ENCODE data around the gene CACNA2D1.

Gene CACNA2D1

DNA sequence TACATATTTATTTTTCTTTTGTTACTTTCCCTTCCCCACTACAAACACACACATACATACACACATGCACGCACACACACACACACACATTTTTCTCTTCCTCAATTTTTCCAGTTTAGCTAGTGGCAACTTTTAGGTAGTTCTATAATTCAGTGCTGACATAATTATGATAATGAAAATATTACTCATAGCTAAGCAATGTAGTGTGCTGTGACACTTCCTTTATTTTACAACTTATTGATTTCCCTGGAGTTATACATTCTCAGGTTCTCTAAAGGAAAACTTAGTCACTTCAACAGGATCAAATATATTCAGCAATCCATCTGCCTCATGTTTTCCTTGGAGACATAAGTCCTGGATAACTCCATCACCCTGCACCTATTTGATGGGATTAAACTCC is 151.6 kb downstream of the CACNA2D1 start:
- ATAC-seq = no peak
- TF ChIP-seq ZNF565 (CRISPR knock-in tag; conservative IDR thresholded peaks at IDR 0.05; ENCODE audit: low read depth) (no peak), PPARA (CRISPR knock-in tag; IDR thresholded peaks at IDR 0.05; ENCODE audit: borderline replicate concordance) (no peak), TSHZ2 (CRISPR knock-in tag; IDR thresholded peaks at IDR 0.05) (no peak), ZC3H10 (CRISPR knock-in tag; IDR thresholded peaks at IDR 0.05) (no peak), ESRRG (CRISPR knock-in tag; IDR thresholded peaks at IDR 0.05) (no peak), ZFP30 (CRISPR knock-in tag; IDR thresholded peaks at IDR 0.05) (no peak), ZFP3 (CRISPR knock-in tag; IDR thresholded peaks at IDR 0.05) (no peak), ZNF70 (CRISPR knock-in tag; IDR thresholded peaks at IDR 0.05) (no peak), GLIS3 (CRISPR knock-in tag; IDR thresholded peaks at IDR 0.05) (no peak), OSR1 (CRISPR knock-in tag; IDR thresholded peaks at IDR 0.05) (no peak), POU6F1 (CRISPR knock-in tag; IDR thresholded peaks at IDR 0.05; ENCODE audit: borderline replicate concordance, low read depth) (no peak), TOX (CRISPR knock-in tag; IDR thresholded peaks at IDR 0.05; ENCODE audit: borderline replicate concordance) (no peak), BACH2 (CRISPR knock-in tag; IDR thresholded peaks at IDR 0.05; ENCODE audit: borderline replicate concordance) (no peak)
- TF ChIP-seq, protein P1, sequence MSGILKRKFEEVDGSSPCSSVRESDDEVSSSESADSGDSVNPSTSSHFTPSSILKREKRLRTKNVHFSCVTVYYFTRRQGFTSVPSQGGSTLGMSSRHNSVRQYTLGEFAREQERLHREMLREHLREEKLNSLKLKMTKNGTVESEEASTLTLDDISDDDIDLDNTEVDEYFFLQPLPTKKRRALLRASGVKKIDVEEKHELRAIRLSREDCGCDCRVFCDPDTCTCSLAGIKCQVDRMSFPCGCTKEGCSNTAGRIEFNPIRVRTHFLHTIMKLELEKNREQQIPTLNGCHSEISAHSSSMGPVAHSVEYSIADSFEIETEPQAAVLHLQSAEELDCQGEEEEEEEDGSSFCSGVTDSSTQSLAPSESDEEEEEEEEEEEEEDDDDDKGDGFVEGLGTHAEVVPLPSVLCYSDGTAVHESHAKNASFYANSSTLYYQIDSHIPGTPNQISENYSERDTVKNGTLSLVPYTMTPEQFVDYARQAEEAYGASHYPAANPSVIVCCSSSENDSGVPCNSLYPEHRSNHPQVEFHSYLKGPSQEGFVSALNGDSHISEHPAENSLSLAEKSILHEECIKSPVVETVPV (CRISPR knock-in tag; IDR thresholded peaks at IDR 0.05) = no peak
- TF ChIP-seq, protein P2, sequence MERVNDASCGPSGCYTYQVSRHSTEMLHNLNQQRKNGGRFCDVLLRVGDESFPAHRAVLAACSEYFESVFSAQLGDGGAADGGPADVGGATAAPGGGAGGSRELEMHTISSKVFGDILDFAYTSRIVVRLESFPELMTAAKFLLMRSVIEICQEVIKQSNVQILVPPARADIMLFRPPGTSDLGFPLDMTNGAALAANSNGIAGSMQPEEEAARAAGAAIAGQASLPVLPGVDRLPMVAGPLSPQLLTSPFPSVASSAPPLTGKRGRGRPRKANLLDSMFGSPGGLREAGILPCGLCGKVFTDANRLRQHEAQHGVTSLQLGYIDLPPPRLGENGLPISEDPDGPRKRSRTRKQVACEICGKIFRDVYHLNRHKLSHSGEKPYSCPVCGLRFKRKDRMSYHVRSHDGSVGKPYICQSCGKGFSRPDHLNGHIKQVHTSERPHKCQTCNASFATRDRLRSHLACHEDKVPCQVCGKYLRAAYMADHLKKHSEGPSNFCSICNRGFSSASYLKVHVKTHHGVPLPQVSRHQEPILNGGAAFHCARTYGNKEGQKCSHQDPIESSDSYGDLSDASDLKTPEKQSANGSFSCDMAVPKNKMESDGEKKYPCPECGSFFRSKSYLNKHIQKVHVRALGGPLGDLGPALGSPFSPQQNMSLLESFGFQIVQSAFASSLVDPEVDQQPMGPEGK (CRISPR knock-in tag; IDR thresholded peaks at IDR 0.05; ENCODE audit: borderline replicate concordance) = no peak
- TF ChIP-seq, protein P3, sequence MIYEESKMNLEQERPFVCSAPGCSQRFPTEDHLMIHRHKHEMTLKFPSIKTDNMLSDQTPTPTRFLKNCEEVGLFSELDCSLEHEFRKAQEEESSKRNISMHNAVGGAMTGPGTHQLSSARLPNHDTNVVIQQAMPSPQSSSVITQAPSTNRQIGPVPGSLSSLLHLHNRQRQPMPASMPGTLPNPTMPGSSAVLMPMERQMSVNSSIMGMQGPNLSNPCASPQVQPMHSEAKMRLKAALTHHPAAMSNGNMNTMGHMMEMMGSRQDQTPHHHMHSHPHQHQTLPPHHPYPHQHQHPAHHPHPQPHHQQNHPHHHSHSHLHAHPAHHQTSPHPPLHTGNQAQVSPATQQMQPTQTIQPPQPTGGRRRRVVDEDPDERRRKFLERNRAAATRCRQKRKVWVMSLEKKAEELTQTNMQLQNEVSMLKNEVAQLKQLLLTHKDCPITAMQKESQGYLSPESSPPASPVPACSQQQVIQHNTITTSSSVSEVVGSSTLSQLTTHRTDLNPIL (CRISPR knock-in tag; IDR thresholded peaks at IDR 0.05; ENCODE audit: low read depth) = no peak

GRCh38 chr7:82289889-82290288 is 153.7 kb downstream of the CACNA2D1 start:
- TF ChIP-seq TSHZ2 (CRISPR knock-in tag; IDR thresholded peaks at IDR 0.05) = no peak
- no peak for TF ChIP-seq BACH2 (CRISPR knock-in tag; IDR thresholded peaks at IDR 0.05; ENCODE audit: borderline replicate concordance)
- no peak for TF ChIP-seq ARNTL (CRISPR knock-in tag; IDR thresholded peaks at IDR 0.05; ENCODE audit: borderline replicate concordance, low read depth)
- no peak for TF ChIP-seq GLIS3 (CRISPR knock-in tag; IDR thresholded peaks at IDR 0.05)
- TF ChIP-seq ZFP30 (CRISPR knock-in tag; IDR thresholded peaks at IDR 0.05) = no peak
- no peak for TF ChIP-seq ESRRG (CRISPR knock-in tag; IDR thresholded peaks at IDR 0.05)
- TF ChIP-seq OSR1 (CRISPR knock-in tag; IDR thresholded peaks at IDR 0.05) = no peak
- no peak for TF ChIP-seq ZC3H10 (CRISPR knock-in tag; IDR thresholded peaks at IDR 0.05)
- no peak for TF ChIP-seq ZFP3 (CRISPR knock-in tag; IDR thresholded peaks at IDR 0.05)
- no peak for TF ChIP-seq TCF4 (CRISPR knock-in tag; IDR thresholded peaks at IDR 0.05; ENCODE audit: borderline replicate concordance)
- TF ChIP-seq RARB (CRISPR knock-in tag; IDR thresholded peaks at IDR 0.05) = no peak
- TF ChIP-seq ZNF565 (CRISPR knock-in tag; conservative IDR thresholded peaks at IDR 0.05; ENCODE audit: low read depth) = no peak
- TF ChIP-seq, protein P1 (CRISPR knock-in tag; IDR thresholded peaks at IDR 0.05) = no peak
- TF ChIP-seq TOX (CRISPR knock-in tag; IDR thresholded peaks at IDR 0.05; ENCODE audit: borderline replicate concordance) = no peak
- no peak for TF ChIP-seq ISL1 (CRISPR knock-in tag; IDR thresholded peaks at IDR 0.05)
- no peak for TF ChIP-seq CSDC2 (CRISPR knock-in tag; IDR thresholded peaks at IDR 0.05)
- ATAC-seq = no peak

All from SK-N-SH treated with all-trans-retinoic acid at 6 μM for 48 hours (cell line).